Measurements from ENCODE around the gene KCNJ11.

GRCh38 chr11:17410606-17411379 is 22.3 kb upstream of the KCNJ11 start:
- TF ChIP-seq POLR2A (IDR thresholded peaks at IDR 0.05; ENCODE audit: low read depth, low read length) (no peak), POLR2AphosphoS5 (IDR thresholded peaks at IDR 0.05; ENCODE audit: low read depth, low read length) (no peak), TAF1 (IDR thresholded peaks at IDR 0.05; ENCODE audit: low read depth, low read length) (no peak), SPI1 (IDR thresholded peaks at IDR 0.05; ENCODE audit: low read depth, low read length) (no peak), POU2F2 (IDR thresholded peaks at IDR 0.05; ENCODE audit: low read depth, low read length) (no peak)
